Ishikawa (cell line): ENCODE results near the gene FAM110C.

ENCODE experiments used
- CEBPB ChIP-seq: IDR thresholded peaks from 2 replicates; pipeline ENCODE4 v1.6.1; 2012
- CREB1 ChIP-seq: IDR thresholded peaks from 2 replicates; pipeline ENCODE4 v1.6.1; 2012; ENCODE audit warnings: low read depth
- EGR1 ChIP-seq: IDR thresholded peaks from 2 replicates; pipeline ENCODE4 v1.6.1; 2012
- EP300 ChIP-seq: IDR thresholded peaks from 2 replicates; pipeline ENCODE4 v1.6.1; 2012; ENCODE audit warnings: borderline replicate concordance
- FOXM1 ChIP-seq: IDR thresholded peaks from 2 replicates; pipeline ENCODE4 v1.6.1; 2012; ENCODE audit warnings: low read depth, borderline replicate concordance
- NFIC ChIP-seq: IDR thresholded peaks from 2 replicates; pipeline ENCODE4 v1.6.1; 2012
- RAD21 ChIP-seq: IDR thresholded peaks from 2 replicates; pipeline ENCODE4 v1.6.1; 2012; ENCODE audit warnings: low read depth
- TAF1 ChIP-seq: IDR thresholded peaks from 2 replicates; pipeline ENCODE4 v1.6.1; 2012; ENCODE audit warnings: low read depth, mild to moderate bottlenecking
- TCF12 ChIP-seq: IDR thresholded peaks from 2 replicates; pipeline ENCODE4 v1.6.1; 2012; ENCODE audit warnings: low read depth
- TEAD4 ChIP-seq: IDR thresholded peaks from 2 replicates; pipeline ENCODE4 v1.6.1; 2012
- YY1 ChIP-seq: IDR thresholded peaks from 2 replicates; pipeline ENCODE4 v1.6.1; 2012; ENCODE audit warnings: low read depth
- ZBTB7A ChIP-seq: IDR thresholded peaks from 2 replicates; pipeline ENCODE4 v1.6.1; 2012; ENCODE audit warnings: low read depth
- TF ChIP-seq, protein P1 (sequence below): IDR thresholded peaks from 2 replicates; pipeline ENCODE4 v1.6.1; 2012
- TF ChIP-seq, protein P2 (sequence below): IDR thresholded peaks from 2 replicates; pipeline ENCODE4 v1.6.1; 2012; ENCODE audit warnings: low read depth, mild to moderate bottlenecking
- TF ChIP-seq, protein P3 (sequence below): IDR thresholded peaks from 2 replicates; pipeline ENCODE4 v1.6.1; 2012

FAM110C gene

GRCh38 chr2:33620-34019, 12.7 kb downstream of the FAM110C start:
- no peak for TF ChIP-seq NFIC
- TF ChIP-seq, protein P1, sequence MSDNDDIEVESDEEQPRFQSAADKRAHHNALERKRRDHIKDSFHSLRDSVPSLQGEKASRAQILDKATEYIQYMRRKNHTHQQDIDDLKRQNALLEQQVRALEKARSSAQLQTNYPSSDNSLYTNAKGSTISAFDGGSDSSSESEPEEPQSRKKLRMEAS: no peak
- no peak for TF ChIP-seq ZBTB7A
- TF ChIP-seq, protein P2, sequence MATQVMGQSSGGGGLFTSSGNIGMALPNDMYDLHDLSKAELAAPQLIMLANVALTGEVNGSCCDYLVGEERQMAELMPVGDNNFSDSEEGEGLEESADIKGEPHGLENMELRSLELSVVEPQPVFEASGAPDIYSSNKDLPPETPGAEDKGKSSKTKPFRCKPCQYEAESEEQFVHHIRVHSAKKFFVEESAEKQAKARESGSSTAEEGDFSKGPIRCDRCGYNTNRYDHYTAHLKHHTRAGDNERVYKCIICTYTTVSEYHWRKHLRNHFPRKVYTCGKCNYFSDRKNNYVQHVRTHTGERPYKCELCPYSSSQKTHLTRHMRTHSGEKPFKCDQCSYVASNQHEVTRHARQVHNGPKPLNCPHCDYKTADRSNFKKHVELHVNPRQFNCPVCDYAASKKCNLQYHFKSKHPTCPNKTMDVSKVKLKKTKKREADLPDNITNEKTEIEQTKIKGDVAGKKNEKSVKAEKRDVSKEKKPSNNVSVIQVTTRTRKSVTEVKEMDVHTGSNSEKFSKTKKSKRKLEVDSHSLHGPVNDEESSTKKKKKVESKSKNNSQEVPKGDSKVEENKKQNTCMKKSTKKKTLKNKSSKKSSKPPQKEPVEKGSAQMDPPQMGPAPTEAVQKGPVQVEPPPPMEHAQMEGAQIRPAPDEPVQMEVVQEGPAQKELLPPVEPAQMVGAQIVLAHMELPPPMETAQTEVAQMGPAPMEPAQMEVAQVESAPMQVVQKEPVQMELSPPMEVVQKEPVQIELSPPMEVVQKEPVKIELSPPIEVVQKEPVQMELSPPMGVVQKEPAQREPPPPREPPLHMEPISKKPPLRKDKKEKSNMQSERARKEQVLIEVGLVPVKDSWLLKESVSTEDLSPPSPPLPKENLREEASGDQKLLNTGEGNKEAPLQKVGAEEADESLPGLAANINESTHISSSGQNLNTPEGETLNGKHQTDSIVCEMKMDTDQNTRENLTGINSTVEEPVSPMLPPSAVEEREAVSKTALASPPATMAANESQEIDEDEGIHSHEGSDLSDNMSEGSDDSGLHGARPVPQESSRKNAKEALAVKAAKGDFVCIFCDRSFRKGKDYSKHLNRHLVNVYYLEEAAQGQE: no peak
- no peak for TF ChIP-seq TEAD4
- TF ChIP-seq CREB1: no peak
- no peak for TF ChIP-seq TCF12
- TF ChIP-seq EP300: no peak
- no peak for TF ChIP-seq YY1

DNA sequence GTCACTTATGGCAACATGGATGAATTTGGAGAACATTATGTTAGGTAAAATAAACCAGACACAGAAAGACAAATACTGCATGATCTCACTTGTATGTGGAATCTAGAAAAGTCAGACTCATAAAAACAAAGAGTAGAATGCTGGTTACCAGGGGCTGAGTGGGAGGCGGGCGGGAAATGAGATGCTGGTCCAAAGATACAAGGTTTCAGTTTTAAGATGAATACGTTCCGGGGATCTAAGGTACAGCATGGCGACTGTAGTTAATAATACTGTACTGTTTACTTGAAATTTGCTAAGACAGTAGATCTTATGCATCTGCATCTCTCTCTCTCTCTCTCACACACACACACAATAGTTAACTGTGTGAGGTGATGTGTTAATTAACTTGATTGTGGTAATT, 14.2 kb downstream of the FAM110C start:
- TF ChIP-seq EGR1 (no peak), NFIC (no peak), EP300 (no peak), YY1 (no peak)
- TF ChIP-seq, protein P2: no peak

- TF ChIP-seq RAD21: no peak
Observed at GRCh38 chr2:29253-29652, 17.1 kb downstream of the FAM110C start.

- TF ChIP-seq, protein P3, sequence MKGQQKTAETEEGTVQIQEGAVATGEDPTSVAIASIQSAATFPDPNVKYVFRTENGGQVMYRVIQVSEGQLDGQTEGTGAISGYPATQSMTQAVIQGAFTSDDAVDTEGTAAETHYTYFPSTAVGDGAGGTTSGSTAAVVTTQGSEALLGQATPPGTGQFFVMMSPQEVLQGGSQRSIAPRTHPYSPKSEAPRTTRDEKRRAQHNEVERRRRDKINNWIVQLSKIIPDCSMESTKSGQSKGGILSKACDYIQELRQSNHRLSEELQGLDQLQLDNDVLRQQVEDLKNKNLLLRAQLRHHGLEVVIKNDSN: no peak
- TF ChIP-seq TEAD4 (no peak), EGR1 (no peak), CEBPB (no peak), YY1 (no peak), NFIC (no peak), ZBTB7A (no peak), FOXM1 (no peak), EP300 (no peak), TCF12 (no peak), RAD21 (no peak), TAF1 (no peak), CREB1 (no peak)
- TF ChIP-seq, protein P1: no peak
- TF ChIP-seq, protein P2: no peak
Observed at GRCh38 chr2:28406-28975, 17.8 kb downstream of the FAM110C start.

- TF ChIP-seq EGR1 (no peak), EP300 (no peak), FOXM1 (no peak), CREB1 (no peak), ZBTB7A (no peak), CEBPB (no peak), TAF1 (no peak), RAD21 (no peak)
- TF ChIP-seq, protein P1: no peak
Observed at GRCh38 chr2:26891-27290, 19.4 kb downstream of the FAM110C start.
